G401 (cell line): ENCODE results near the gene KRTAP9-6. TPM values are rescaled to one million over a fixed set of nuclear protein-coding genes. Genes with fewer than 3 reads are reported as not detected.
A peak's percentile ranks its signal among the peaks of the same experiment; 100 is the strongest.

ENCODE experiments used
- DNase-seq: peaks from one replicate; pipeline ENCODE4 v3.0.0-alpha.2; 2015; ENCODE audit warnings: low spot score
- in situ Hi-C: cut with HindIII; loops from 2 replicates; pipeline ENCODE4 v1.10.0; 2016; ENCODE audit warnings: low sequenced_read_pairs, mixed read lengths
- total RNA-seq: library from RNA; depleted of rRNA; stranded (reverse); fragments of >200 nt; shearing (Covaris generic); gene quantifications from 2 replicates; pipeline ENCODE4 v1.2.3, GENCODE V29; 2014; rRNA removed

The KRTAP9-6 gene
- total RNA-seq, 1 experiment from 2014 or later: not detected

DNA sequence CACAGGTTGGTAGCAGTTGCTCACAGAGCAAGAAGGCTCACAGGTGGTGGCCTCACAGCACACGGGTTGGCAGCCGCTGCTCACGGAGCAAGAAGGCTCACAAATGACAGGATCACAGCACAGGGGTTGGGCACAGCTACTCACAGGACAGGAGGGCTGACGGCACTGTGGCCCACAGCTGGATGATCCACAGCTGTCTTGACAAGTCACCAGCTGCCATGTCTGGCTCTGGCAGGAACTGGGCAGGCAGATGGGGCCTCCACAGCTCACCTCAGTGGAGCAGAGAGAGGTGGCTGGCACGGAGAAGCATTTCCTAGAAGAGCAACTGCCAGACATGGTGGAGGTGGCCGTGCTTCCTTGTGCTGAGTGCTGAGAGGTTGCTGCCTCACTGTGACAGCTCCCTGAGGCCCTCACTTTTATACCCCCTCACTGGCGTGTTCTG lies 43.8 kb downstream of the KRTAP9-6 start, which contains the start of gene KRTAP16-1:
Gene KRTAP16-1 (minus strand): TSS at position 392 of the 442 bp plus-strand sequence. CDS start 56 bp downstream, at position 336.
- peak; percentile 65 for DNase-seq
- in situ Hi-C loops: no loop called here

DNA sequence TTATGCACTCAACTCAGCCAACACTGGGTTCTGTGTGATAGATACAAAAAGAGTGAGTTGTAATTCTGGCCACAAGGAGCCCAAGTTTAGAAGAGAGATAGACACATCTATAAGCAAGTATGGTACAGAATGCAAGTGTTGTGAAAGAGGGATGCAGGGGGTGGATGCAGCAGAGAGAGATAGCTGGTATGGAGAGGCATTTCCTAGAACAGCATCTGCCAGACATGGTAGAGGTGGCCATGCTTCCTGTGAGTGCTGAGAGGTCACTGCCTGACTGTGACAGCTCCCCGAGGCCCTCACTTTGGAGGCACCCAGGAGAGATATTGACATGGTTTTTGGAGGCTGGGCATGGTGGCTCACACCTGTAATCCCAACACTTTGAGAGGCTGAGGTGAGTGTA lies 45.9 kb downstream of the KRTAP9-6 start:
- no peak for DNase-seq
- in situ Hi-C loops: no loop called here

DNA sequence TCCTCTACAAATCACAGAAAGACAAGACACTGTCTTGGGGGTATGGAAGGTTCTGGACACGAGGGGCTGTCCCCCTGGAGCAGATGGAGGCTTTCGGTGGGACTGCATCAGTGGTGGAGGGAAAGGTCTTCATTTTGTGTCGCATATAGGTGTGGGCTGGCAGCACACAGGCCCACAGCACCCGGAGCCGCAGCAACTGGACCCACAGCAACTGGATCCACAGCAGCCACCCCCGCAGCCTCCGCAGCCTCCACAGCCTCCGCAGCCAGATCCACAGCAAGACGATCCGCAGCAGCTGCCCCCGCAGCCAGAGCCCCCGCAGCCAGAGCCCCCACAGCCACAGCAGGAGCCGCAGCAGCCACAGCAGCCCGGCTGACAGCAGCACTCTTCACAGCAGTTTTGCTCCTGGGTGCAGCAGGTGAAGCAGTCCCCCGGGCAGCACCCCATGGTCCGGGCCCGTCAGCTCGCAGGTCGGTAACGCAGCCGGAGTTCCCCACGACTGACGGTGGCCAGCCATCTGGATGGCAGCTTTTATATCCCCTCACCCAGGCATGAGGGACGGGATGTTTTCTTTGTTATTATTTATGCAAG lies 50.1 kb downstream of the KRTAP9-6 start, which contains the start of gene KRTAP17-1:
Gene KRTAP17-1 (minus strand): TSS at position 507 of the 591 bp plus-strand sequence. CDS start 60 bp downstream, at position 447.
- no peak for DNase-seq
- in situ Hi-C loops: no loop called here

Other genes starting within 250 kb of the KRTAP9-6 start
- gene KRTAP1-5, start 238.2 kb upstream of the KRTAP9-6 start, total RNA-seq: not detected in 2 replicates
- not detected in 2 replicates for gene KRTAP1-4, start 235.2 kb upstream of the KRTAP9-6 start, total RNA-seq
- gene KRTAP1-3, start 230.5 kb upstream of the KRTAP9-6 start, total RNA-seq: not detected in 2 replicates
- not detected in 2 replicates for gene KRTAP1-1, start 223.9 kb upstream of the KRTAP9-6 start, total RNA-seq
- gene KRTAP2-1, start 218.1 kb upstream of the KRTAP9-6 start, total RNA-seq: not detected in 2 replicates
- gene KRTAP2-2, start 210.1 kb upstream of the KRTAP9-6 start, total RNA-seq: not detected in 2 replicates
- not detected in 2 replicates for gene KRTAP2-3, start 205.3 kb upstream of the KRTAP9-6 start, total RNA-seq
- not detected in 2 replicates for gene KRTAP2-4, start 199.5 kb upstream of the KRTAP9-6 start, total RNA-seq
- not detected in 2 replicates for gene KRTAP4-7, start 181.2 kb upstream of the KRTAP9-6 start, total RNA-seq
- gene KRTAP4-8, start 167.2 kb upstream of the KRTAP9-6 start, total RNA-seq: not detected in 2 replicates
- gene KRTAP4-16, start 163.2 kb upstream of the KRTAP9-6 start, total RNA-seq: not detected in 2 replicates
- gene KRTAP4-9, start 160.0 kb upstream of the KRTAP9-6 start, total RNA-seq: not detected in 2 replicates
- gene KRTAP4-11, start 147.0 kb upstream of the KRTAP9-6 start, total RNA-seq: not detected in 2 replicates
- gene KRTAP4-12, start 141.2 kb upstream of the KRTAP9-6 start, total RNA-seq: not detected in 2 replicates
- gene KRTAP4-6, start 124.8 kb upstream of the KRTAP9-6 start, total RNA-seq: not detected in 2 replicates
- not detected in 2 replicates for gene KRTAP4-5, start 115.6 kb upstream of the KRTAP9-6 start, total RNA-seq
- gene KRTAP4-4, start 104.6 kb upstream of the KRTAP9-6 start, total RNA-seq: not detected in 2 replicates
- not detected in 2 replicates for gene KRTAP4-3, start 97.2 kb upstream of the KRTAP9-6 start, total RNA-seq
- not detected in 2 replicates for gene KRTAP4-2, start 87.2 kb upstream of the KRTAP9-6 start, total RNA-seq
- not detected in 2 replicates for gene KRTAP4-1, start 80.5 kb upstream of the KRTAP9-6 start, total RNA-seq
- gene KRTAP9-1, start 75.5 kb upstream of the KRTAP9-6 start, total RNA-seq: not detected in 2 replicates
- gene KRTAP9-2, start 38.7 kb upstream of the KRTAP9-6 start, total RNA-seq: not detected in 2 replicates
- not detected in 2 replicates for gene KRTAP9-3, start 32.9 kb upstream of the KRTAP9-6 start, total RNA-seq
- not detected in 2 replicates for gene KRTAP9-8, start 27.4 kb upstream of the KRTAP9-6 start, total RNA-seq
- gene KRTAP9-4, start 15.7 kb upstream of the KRTAP9-6 start, total RNA-seq: not detected in 2 replicates
- not detected in 2 replicates for gene KRTAP9-9, start 10.0 kb upstream of the KRTAP9-6 start, total RNA-seq
- gene KRTAP9-7, start 10.3 kb downstream of the KRTAP9-6 start, total RNA-seq: not detected in 2 replicates
- not detected in 2 replicates for gene KRTAP29-1, start 37.5 kb downstream of the KRTAP9-6 start, total RNA-seq
- gene KRTAP16-1, start 43.9 kb downstream of the KRTAP9-6 start, total RNA-seq: not detected in 2 replicates
- not detected in 2 replicates for gene KRTAP17-1, start 50.3 kb downstream of the KRTAP9-6 start, total RNA-seq
- not detected in 2 replicates for gene KRT33A, start 85.5 kb downstream of the KRTAP9-6 start, total RNA-seq
- not detected in 2 replicates for gene KRT33B, start 104.4 kb downstream of the KRTAP9-6 start, total RNA-seq
- gene KRT34, start 116.9 kb downstream of the KRTAP9-6 start, total RNA-seq: not detected in 2 replicates
- not detected in 2 replicates for gene KRT31, start 132.2 kb downstream of the KRTAP9-6 start, total RNA-seq
- not detected in 2 replicates for gene KRT37, start 159.2 kb downstream of the KRTAP9-6 start, total RNA-seq
- not detected in 2 replicates for gene KRT38, start 175.6 kb downstream of the KRTAP9-6 start, total RNA-seq
- not detected in 2 replicates for gene KRT32, start 202.0 kb downstream of the KRTAP9-6 start, total RNA-seq
- not detected in 2 replicates for gene KRT35, start 215.8 kb downstream of the KRTAP9-6 start, total RNA-seq
- not detected in 2 replicates for gene KRT36, start 224.5 kb downstream of the KRTAP9-6 start, total RNA-seq
- not detected in 2 replicates for gene KRT13, start 240.2 kb downstream of the KRTAP9-6 start, total RNA-seq